GM20431 (cell line): ENCODE data around the gene CTSK.
"Not testable (repeated sequence)": the region's sequence is repeated elsewhere in the genome, so short reads cannot be mapped to it uniquely, and the experiment has no call there.

Experiments used
- in situ Hi-C: fragments of 300-500 bp; cut with MseI, MboI; formaldehyde crosslinking; loops from one replicate; pipeline ENCODE4 v1.15.0; 2020; ENCODE audit warnings: low sequenced_read_pairs; ENCODE audit not compliant: unreplicated experiment

Gene CTSK

DNA sequence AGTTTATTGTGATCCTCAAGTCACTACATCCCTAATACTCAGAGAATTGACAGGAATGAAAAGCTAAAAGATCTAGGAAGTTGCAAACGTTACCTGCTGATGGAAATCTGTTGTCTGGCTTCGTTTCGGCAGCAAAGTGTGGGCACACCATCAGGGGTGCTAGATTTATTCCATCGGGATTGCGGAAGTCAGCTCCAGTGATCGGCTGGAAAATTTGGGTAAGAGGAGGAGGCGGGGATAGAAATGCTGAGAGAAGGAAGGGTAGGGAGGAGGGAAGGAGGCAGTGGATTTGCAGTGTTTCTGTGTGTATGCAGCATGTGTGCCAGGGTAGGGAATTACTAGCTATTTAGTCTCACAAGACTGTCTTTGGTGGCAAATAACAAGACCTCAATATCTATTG lies at the start of gene CTSK:
CTSK (minus strand) TSS at position 140 of the 400 bp plus-strand sequence. CDS start 1,455 bp downstream, outside the sequence.
- in situ Hi-C loops: no loop called here

DNA sequence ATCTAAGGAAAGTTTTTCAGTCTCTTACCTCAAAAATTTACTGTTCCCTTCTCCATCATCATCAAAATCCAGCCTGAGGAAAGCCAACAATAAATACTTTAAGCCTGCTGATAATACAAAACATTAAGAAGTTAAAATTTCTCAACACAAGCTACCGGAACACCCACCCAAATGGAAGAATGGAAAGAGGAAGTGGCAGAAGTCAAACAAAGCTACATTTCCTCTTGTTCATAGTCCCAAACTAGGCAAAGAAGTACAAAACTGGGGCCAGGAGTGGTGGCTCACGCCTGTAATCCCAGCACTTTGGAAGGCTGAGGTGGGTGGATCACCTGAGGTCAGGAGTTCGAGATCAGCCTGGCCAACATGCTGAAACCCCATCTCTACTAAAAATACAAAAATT lies 44.7 kb upstream of the CTSK start:
- in situ Hi-C loops: not testable (repeated sequence)

DNA sequence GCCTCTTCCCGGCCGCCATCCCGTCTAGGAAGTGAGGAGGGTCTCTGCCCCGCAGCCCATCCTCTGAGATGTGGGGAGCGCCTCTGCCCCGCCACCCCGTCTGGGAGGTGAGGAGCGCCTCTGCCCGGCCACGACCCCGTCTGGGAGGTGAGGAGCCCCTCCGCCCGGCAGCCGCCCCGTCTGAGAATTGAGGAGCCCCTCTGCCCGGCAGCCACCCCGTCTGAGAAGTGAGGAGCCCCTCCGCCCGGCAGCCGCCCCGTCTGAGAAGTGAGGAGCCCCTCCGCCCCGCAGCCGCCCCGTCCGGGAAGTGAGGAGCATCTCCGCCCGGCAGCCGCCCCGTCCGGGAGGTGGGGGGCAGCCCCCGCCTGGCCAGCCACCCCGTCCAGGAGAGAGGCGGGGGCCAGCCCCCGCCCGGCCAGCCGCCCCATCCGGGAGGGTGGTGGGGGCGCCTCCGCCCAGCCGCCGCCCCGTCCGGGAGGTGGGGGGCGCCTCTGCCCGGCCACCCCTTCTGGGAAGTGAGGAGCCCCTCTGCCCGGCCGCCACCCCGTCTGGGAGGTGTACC lies 42.8 kb upstream of the CTSK start:
- in situ Hi-C loops: not testable (repeated sequence)

DNA sequence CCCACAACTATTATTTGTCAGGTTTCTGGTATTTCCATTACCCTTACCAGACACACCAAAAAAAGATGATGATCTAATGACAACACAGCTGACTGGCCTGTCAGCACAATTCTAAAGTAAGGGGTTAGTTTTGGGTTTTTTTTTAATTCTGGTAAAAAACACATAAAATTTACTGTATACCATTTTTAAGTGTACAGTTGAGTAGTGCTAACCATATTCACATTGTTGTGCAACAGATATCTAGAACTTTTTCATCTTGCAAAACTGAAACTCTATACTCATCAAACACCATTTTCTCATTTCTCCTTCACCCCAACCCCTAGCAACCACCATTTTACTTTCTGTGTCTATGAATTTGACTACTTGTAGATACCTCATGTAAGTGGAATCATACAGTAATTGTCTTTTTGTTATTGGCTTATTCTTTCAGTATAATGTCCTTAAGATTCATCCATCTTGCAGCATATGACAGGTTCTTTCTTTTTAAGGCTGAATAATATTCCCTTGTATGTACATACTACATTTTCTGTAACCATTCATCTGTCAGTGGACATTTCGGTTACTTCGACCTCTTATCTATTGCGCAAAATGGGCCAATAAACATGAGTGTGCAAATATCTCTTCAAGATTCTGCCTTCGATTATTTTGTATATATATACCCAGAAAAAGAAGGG lies 38.5 kb upstream of the CTSK start:
- in situ Hi-C loops: no loop called here

DNA sequence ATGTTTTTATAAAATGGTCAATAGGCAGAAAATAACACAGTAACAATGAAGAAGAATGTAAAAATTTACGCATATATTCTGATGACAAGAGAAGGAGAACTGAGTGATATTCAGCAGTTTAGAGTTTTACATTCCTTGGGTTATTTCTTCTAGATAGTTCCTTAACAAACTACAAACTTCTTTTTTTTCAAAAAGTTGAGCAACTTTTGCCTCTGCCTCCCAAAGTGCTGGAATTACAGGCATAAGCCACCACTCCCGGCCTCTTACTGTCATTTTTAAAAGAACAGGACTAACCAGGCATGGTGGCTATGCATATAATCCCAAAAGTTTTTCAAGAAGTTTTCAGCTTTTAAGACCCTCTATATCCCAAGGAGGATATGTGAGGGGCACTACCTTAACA lies 35.4 kb upstream of the CTSK start:
- in situ Hi-C loops: no loop called here

DNA sequence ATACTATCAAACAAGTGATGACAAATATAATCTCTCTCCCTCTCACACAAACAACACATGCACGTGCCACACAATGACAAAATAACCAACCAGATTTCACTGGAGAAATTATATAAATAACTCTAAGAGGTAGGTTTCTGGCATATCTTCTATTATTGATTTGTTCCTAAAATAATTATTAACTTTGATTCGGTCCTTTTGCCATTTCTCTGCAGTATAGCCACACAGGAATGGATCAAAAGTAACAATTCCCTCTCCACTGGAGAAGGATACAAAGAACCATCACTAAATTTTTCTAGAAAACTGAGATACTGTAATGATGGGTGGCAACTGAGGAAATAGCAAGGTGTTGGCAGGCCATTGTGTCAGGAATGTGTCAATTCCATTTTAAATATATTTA lies 34.9 kb upstream of the CTSK start:
- in situ Hi-C loops: no loop called here

DNA sequence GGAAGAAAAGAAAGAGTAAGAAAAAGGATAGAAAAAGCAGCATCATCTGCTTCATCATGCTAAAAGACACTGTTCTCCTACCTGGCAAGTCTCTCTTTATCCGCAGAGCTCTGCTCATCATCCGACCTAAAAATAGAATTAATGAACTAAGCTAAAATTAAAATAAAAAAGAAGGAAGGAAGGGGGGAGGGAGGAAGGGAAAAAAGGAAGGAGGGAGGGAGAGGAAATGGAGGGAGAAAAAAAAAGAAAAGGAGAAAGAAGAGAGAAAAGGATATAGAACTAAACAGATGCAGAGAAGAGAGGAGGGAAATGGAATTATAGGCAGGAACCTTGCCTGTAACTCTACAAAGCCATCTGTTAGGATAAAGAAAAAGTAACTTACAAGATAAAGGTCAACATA lies 34.3 kb upstream of the CTSK start:
- in situ Hi-C loops: no loop called here

DNA sequence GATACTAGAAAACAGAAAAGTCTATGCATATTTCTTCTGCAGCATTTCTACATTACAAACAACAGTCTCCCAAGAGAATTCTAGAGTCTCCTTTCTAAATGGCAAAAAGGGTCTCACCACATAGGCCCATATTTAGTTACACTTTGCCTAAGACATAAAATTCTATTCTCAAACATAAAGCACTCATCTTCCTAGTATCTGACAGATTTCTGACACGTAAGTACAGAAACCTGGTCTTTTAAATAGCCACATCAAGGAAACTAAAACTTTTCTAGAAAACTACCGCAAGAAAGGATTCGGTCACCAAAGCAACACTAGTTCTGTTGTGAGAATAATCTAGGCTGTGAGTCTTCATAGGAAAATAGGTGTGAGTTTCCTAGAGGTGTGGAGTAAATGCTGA lies 33.6 kb upstream of the CTSK start:
- in situ Hi-C loops: no loop called here

DNA sequence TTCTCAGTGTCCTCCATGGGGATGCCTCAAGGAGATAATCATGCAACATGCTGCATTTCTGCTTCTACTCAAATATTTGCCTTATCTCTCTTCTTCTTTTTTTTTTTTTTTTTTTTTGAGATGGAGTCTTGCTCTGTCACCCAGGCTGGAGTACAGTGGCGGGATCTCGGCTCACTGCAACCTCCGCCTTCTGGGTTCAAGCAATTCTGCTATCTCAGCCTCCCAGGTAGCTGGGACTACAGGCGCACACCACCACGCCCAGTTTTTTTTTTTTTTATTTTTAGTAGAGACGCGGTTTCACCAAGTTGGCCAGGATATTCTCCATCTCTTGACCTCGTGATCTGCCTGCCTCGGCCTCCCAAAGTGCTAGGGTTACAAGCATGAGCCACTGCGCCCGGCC lies 32.8 kb upstream of the CTSK start:
- in situ Hi-C loops: not testable (repeated sequence)

DNA sequence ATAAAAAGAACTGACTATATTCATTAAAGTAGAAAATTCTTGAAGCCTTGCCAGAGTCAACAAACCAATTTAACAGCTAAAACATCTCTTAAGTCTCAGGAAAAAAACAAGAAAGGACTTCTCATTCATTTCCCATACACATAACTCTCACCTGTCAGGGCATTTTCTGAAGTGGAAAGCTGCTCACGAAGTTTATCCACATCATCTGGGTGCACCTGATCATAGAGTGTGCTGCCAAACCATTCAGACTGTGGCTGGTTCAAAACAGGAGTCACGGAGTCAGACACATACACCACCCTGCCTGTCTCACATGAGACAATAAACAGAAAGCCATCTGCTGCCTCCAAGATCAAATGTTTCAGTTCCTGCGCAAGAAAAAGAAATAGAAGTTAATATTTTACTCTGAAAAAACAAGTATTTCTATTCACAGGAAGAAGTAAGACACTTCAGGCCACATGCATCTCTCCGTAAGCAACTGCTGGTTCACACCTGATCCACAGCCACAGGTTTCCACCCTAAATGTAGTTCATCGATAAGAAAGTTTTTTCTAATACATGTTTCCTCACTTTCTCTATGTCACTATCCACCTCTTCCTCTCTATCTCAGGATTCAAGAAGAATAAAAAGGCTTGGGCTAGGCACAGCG lies 28.2 kb upstream of the CTSK start:
- in situ Hi-C loops: no loop called here

DNA sequence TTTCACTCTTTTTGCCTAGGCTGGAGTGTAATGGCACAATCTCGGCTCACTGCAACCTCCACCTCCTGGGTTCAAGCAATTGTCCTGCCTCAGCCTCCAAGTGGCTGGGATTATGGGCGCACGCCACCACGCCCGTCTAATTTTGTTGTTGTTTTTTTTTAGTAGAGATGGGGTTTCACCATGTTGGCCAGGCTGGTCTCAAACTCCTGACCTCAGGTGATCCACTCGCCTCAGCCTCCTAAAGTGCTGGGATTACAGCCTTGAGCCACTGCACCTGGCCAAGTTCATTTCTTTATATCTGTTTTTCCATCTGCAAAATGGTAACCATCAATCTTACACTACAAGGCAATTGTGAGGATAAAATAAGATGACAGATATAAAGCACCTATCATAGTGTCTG lies 25.9 kb upstream of the CTSK start:
- in situ Hi-C loops: not testable (repeated sequence)

DNA sequence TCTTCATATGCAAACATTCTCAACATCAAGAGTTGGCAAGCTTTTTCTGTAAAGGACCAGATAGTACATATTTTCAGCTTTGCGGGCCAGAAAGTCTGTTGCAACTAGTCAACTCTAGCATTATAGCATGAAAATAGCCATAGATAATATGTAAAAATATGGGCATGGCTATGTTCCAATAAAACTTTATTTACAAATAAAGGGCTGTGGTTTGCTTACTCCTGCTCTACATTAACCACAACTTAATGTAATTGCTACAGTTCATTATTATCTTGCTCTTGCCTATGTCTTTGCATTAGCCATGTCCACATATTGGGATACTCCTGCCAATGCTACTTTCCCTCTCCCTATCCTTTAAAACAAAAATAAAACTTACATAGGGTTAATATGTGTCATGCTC lies 24.5 kb upstream of the CTSK start:
- in situ Hi-C loops: no loop called here

DNA sequence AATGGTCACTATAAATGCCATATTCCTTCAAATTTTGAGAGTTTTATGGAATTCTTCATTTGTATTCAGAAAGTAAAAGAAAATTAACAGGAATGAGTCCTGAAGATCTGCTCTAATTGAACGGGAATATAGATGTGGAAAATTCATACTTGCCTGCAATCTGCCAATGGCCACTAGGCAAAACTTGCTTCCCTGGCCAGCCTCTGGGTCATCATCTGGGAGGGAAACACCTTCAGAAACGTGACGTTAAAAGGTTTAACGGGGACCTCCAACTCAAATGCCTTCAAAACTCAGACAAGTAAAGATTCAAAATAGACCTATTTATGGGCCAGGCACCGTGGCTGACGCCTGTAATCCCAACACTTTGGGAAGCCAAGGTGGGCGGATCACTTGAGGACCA lies 21.7 kb upstream of the CTSK start:
- in situ Hi-C loops: no loop called here

DNA sequence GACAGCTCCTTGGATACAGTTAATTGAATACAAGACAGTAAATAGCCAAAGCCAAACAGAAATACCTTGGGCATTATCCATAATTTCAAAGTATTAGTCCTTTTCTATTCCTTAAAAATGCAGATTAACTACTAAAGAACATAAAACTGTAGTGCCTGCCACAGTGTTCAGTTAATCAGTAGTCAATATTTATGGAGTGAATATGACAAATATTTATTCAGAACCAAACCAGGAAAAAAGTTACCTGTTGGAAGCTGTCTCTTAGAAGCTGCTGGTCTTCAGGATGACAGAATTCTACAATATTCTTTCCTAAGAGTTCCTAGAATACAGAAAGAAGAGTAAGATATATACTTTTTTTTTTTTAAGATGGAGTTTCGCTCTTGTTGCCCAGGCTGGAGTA lies 18.2 kb upstream of the CTSK start:
- in situ Hi-C loops: no loop called here

DNA sequence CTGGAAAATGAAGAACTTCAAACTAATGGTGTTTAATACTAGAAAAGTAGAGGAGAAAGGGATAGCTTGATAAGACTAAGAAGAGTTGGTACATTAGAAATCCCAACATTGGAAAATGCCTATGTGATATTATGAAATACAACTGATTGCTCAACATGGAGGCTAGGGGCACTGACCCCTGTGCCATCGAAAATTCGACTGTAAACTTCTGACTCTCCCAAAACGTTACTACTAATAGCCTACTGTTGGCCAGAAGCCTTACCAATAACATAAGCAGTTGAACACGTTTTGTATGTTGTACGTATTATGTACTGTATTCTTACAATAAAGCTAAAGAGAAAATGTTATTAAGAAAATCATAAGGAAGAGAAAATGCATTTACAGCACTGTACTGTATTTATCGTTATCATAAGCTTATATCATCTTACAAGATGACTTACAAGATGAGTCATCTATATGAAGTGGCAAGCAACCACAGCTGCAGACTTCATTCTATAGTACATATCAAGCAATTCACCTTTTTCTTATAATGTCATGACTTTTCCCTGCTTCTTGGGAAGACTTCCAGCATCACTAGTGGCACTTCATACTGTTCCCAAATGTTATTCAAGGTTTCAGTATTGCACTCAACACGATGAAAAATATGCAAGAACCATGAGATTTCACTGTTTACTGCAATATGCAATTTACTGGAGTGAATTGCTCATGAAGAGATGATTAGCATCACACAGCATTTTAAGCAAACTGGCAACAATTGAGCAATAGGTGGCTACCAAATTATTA lies 12.9 kb upstream of the CTSK start:
- in situ Hi-C loops: no loop called here

DNA sequence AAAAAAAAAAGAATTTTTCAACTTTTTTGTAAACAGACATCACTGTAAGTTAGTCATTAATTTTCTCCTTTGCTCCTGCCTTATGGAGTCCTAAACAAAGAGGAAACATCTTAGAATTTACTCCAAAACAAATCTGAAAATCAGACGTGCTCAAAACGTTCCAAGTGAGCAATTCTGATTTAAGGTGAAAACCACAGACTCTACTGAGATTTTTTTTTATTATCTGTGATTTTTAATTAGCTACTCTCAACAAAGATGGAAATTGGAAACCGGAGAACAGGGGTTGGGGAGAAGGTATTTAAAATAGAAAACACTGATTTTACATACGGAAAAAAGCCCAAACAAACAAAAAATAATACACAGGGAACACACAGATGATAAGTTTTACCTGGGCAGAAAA lies 7.8 kb upstream of the CTSK start:
- in situ Hi-C loops: no loop called here

DNA sequence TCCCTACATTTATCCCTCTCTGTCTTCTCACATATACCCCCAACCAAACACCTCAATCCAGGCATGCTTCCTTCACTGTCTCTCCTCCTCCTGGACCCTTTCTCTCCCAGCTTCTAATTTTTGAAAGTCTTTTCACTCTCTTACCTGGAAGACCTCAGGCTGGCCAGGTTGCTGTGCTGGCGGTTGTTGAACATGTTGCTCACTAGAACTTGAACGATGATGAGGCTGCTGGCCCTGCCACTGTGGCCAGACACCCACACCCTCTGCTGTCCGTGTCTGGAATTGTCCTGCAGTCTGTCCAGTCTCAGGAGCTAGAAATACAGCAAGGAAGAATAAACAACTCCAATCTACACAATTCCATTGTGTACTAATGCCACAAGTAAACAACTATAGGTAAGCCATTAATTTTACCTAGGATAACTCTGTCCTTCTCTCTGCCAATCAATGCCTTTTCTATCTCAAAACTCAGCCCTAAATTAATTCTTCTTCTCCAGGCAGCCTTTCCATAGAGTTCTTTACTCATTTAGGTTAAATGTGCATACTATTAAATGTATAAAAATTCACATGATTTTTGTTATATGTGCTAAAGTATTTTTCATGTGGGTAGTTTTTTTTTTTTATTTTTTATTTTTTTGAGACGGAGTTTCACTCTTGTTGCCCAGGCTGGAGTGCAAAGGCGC lies 5.1 kb upstream of the CTSK start:
- in situ Hi-C loops: no loop called here

DNA sequence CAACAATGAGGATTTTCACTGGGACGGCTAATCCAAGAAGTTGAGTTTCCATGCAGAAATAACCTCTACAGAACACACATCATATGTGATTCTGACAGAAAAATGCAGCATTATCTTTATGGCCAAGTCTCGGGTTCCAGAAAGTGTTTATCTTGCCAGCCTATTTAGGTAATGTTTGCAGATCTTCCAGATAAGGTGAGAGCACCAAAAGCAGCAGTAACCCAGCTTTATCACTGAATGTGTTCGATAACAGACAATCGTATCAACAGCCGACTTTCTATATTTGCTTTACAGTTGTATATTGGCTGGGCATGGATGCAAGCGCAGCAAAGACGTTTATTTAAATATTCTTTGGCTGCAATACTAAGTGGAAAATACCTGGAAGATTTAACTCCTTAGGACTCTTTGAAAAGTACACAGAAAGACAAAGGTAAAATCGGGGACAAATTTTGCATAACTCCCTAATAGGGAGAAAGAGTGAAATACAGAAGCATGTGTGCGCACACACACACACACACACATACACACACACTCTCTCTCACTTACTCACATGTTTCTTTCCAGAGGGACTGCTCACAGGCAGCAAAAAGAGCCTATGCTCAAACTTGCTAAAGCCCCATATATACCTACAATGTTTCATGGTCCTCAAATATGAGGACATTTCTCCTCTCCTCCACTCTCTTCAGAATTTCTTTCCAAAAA lies 3.0 kb upstream of the CTSK start:
- in situ Hi-C loops: no loop called here

DNA sequence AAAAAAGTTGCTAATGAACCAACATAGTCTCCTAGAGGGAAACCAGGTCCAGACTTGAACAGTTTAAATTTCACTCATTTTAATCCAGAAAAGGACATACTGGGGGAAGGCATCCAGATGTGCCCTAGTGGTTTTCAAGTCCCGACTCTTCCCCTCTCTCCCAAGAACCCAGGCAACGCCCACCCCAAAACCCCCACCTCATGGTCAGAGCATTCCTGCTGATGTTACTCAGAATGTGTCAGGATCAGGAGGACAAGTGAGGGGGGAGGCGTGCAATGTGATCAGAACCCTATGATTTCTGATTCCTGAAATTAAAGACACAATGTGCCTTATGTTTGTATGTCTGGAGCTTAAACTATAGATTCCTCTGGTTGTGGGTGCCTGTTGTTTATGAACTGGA lies 1.6 kb upstream of the CTSK start:
- in situ Hi-C loops: no loop called here

DNA sequence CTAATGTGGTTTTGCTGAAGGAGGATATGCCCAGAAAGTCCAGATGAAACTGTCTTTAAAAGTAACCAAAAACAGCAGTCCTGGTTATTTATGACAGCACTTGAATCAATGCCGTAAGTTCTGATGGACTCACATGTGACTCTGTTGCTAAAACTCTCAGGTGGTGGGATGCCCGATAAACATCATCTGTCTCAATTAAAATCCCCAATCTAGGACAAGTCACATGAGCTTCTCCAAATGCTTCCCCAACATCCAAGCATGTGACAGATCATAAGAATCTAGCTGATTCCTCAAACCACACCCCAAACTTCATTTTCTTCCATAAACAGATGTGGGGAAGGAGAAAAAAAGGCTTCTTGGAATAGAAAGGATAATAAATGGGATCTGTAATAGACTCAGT lies 786 bp upstream of the CTSK start:
- in situ Hi-C loops: no loop called here
